CD4-positive, alpha-beta T cell treated with Interleukin-17A for 1 hour (primary cell): Measurements from ENCODE around the gene ADGRL2.
"Not testable (repeated sequence)": the region's sequence is repeated elsewhere in the genome, so short reads cannot be mapped to it uniquely, and the experiment has no call there.

Experiments used
- DNase-seq: peaks from one replicate; pipeline ENCODE4 v3.0.0-alpha.2; 2020

The ADGRL2 gene

DNA sequence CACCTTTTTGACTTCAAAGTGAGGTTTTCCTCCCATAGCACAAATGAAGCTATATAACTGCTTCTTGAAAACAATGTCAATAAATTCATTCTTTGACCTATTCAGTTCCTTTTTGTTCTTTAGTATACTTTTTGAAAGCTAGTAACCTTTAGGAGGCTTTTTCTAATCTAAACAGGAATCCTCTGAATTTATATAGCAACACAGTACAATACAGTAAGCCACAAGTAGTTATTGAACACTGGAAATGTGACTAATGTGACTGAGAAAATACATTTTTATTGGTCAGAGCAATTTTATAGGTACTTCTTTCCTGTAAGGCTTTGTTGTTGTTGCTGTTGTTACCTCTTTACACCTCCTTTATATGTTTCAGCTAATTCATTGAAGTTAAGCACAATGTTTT, 49.8 kb downstream of the ADGRL2 start:
- DNase-seq: no peak

DNA sequence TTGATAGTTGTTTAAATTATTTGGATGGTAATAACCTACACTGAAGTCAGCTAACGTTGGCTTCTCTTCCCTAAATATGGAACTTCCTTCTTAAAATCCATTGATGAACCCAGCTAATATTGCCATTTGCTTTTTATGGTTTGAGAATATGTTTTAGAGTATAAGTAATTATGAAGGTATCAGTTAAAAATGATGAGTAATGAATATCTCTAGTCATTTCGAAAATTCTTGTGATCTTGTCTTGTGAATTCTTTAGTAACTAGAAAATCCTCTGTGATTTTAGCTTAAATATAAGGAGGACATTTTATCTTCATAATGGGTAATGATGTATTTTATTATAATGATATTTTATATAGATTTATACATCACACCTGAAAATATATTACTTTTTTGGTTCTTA, 50.5 kb downstream of the ADGRL2 start:
- no peak for DNase-seq

DNA sequence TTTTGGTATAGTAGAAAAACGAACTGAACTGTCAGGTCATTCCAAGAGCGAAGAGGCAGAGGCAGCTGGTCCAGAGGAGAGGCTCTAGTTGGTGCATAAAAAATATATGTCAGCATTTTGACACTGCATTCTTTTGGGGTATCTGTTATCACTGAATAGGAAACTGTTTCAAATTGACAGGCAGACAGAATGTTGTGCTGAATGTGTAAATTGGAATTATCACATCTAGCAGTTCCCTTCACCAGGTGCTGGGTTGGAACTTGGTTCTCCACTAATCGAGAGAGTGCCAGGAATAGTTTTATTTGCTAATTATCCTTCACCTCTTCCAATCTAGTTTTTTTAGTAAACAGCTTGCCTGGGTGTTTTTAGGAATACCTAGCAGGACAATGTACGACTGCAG, 52.2 kb downstream of the ADGRL2 start:
- no peak for DNase-seq

GRCh38 chr1:81867235-81867634, 66.5 kb downstream of the ADGRL2 start:
- no peak for DNase-seq

- no peak for DNase-seq
Measured at GRCh38 chr1:81869307-81869706, 68.6 kb downstream of the ADGRL2 start.

DNA sequence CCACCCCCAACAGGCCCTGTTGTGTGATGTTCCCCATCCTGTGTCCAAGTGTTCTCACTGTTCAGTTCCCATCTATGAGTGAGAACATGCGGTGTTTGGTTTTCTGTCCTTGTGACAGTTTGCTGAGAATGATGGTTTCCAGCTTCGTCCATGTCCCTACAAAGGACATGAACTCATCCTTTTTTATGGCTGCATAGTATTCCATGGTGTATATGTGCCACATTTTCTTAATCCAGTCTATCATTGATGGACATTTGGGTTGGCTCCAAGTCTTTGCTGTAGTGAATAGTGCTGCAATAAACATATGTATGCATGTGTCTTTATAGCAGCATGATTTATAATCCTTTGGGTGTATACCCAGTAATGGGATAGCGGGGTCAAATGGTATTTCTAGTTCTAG, 70.4 kb downstream of the ADGRL2 start:
- not testable (repeated sequence) for DNase-seq

DNA sequence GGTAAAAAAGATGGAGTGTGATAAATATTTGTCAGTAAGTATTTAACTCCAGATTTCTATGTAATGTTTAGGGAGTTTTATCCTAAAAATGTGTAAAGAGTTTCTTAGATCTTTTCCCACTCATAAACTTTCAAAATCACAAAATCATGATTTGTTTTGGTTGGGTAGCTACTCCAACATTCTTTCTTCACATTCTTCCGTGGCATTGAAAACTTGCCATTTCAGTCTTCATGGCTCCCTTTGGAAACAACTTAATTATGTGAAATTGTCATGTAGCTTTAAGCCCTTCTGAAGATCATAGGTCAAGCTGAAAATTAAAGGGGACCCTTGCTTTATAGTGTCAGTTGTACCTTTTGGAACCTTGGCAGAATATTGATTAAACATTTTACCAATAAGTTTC, 73.2 kb downstream of the ADGRL2 start:
- no peak for DNase-seq

DNA sequence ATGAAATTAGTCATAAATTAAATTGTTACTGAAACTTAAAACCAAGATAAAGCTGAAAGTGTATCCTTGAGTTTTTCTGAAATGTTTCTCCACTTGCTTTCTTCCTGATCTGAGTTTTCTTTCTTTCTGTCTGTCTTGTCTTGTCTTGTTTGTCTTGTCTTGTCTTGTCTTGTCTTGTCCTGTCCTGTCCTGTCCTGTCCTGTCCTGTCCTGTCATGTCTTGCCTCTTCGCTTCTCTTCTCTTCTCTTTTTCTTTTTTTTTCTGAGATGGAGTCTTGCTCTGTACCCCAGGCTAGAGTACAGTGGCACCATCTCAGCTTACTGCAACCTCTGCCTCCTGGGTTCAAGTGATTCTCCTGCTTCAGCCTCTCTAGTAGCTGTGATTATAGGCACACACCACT, 73.7 kb downstream of the ADGRL2 start:
- DNase-seq: no peak

DNA sequence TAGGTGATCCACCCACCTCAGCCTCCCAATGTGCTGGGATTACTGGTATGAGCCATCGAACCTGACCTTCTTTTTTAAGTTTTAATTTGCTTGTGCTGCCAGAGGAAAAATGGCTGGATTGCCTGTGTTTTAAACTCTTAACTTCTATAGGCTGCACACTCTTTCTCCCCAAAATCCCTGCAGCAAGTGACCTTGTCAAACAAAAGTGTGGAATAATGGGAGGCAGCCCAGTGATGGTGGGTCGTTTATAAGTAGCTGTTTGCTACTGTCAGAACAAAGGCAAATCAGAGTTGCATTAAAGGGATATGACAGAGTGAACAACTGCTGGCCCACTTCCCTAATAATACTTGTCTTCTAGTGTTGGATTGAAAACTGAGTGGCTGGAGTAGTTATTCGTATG, 74.2 kb downstream of the ADGRL2 start:
- no peak for DNase-seq

DNA sequence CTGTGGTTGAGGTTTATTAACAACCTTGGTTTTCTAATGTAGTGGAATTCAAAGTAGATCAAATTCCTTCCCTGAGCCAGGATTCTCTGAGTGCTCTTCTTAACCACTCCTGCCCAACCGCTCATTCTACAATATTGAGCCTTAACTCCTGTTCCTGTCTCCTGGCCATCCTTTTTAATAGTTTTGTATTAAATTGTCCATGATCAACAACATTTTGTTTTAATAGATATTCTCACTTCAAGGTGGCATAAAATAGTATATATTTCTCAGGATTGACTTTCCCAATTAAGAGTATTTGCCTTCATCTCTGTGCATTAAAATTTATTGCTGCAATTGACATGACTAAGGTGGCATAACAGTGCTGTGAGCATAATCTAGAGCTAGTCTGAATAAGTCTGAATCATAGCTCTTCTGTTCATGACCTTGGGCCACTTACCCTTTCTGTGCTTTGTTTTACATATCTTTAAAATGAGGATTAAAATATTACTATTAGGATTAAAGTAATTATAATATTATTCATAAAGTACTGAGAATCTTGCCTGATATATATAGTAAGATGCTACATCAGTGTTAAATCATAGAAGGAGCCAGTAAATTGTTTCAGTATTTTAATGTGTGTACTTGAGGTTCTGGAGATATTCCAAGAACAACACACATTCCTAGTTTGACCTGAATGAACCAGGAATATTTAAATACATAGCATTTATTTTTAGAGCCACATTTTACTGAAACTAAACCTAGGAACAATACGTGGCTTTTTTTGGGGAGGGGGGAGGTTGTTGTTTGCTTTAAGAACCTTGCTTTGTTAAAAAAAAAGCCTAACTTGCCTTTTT, 76.4 kb downstream of the ADGRL2 start:
- DNase-seq: no peak

GRCh38 chr1:81877940-81878339, 77.2 kb downstream of the ADGRL2 start:
- no peak for DNase-seq

- no peak for DNase-seq
Measured at GRCh38 chr1:81878538-81878937, 77.8 kb downstream of the ADGRL2 start.

- DNase-seq: no peak
Measured at GRCh38 chr1:81880781-81881180, 80.0 kb downstream of the ADGRL2 start.

GRCh38 chr1:81885291-81885690, 84.6 kb downstream of the ADGRL2 start:
- no peak for DNase-seq

- not testable (repeated sequence) for DNase-seq
Measured at GRCh38 chr1:81886292-81886691, 85.6 kb downstream of the ADGRL2 start.

- DNase-seq: no peak
Measured at GRCh38 chr1:81887421-81888144, 86.8 kb downstream of the ADGRL2 start.

GRCh38 chr1:81889166-81889565, 88.4 kb downstream of the ADGRL2 start:
- DNase-seq: no peak

GRCh38 chr1:81894867-81895266, 94.1 kb downstream of the ADGRL2 start:
- DNase-seq: no peak

- no peak for DNase-seq
Measured at GRCh38 chr1:81899214-81899821, 98.6 kb downstream of the ADGRL2 start.

DNA sequence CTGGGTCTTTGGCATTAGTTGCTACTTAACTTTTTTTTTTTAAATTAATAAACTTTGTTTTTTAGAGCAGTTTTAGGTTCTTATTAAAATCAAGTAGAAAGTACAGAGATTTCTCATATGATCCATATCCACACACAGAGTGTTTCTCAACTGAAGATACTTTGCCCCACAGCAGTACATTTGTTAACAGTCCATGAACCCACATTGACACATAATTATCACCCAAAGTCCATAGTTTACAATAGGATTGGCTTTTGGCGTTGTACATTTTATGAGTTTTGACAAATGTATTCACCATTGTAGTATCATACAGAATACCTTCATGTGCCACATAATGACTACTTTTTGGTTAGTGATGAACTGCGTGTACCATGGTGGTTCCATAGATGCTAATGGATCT, 106.8 kb downstream of the ADGRL2 start:
- DNase-seq: no peak

- no peak for DNase-seq
Measured at GRCh38 chr1:81912383-81912782, 111.6 kb downstream of the ADGRL2 start.

DNA sequence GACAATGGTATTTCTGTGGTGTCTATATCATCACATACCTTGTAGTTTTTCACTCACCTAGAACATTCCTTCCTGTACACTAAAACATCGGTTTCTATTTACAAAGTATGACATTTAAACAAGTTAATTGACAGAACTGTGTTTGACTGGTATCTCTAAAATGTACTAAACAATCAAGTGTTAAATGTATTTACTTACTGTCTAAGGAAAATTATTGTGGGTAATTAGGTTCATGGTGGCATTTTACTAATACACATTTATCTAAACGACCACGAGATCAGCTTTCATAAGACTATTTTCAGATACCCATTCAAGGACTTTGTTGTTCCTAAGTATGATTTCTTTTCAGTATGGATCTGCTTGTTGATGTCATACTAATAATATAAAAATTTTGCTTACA, 115.2 kb downstream of the ADGRL2 start:
- DNase-seq: no peak

DNA sequence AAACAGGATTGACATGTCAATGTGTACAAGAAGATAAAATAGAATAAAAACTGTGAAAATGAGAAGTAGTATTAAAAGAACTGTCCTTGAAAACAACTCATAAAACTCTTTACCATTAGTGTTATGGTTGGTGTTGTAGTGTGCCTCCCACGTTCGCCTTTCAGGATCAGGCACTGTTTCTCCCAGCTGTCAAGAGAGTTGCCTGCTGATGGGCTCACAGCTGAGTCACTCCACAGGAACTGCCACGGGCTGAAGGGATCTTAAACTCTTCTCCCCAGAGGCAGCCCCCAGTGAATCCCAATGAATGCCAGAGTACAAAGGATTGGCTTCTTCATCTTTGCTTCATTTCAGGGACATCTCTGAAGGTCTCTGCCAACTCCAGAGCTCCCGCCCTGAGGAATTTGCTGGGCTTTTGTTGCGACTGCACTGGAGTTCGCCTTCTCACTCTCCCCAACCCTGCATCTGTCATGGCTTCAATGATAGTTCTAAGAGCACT, 119.6 kb downstream of the ADGRL2 start:
- DNase-seq: no peak

- DNase-seq: no peak
Measured at GRCh38 chr1:81920886-81921285, 120.2 kb downstream of the ADGRL2 start.
